Stimulated activated CD4-positive, alpha-beta T cell treated with anti-CD3 and anti-CD28 coated beads, Interleukin-2, amount 100 ng/mL, for 24 hours (primary cell): Measurements from ENCODE around the gene NSUN2.
"Not testable (repeated sequence)": the region's sequence is repeated elsewhere in the genome, so short reads cannot be mapped to it uniquely, and the experiment has no call there.

Experiments used
- DNase-seq, 2 donors: peaks; one replicate each; pipeline ENCODE4 v3.0.0-alpha.2; 2020

Gene NSUN2

GRCh38 chr5:6581559-6582426 lies 51.1 kb downstream of the NSUN2 start:
- no peak for DNase-seq

- no peak for DNase-seq
These were observed 51.8 kb downstream of the NSUN2 start for GRCh38 chr5:6581090-6581489.

- DNase-seq = no peak
These were observed 53.3 kb downstream of the NSUN2 start for GRCh38 chr5:6579535-6579934.

- DNase-seq = no peak
These were observed 54.0 kb downstream of the NSUN2 start for GRCh38 chr5:6578676-6579343.

GRCh38 chr5:6576861-6577501 lies 55.9 kb downstream of the NSUN2 start:
- DNase-seq = no peak

GRCh38 chr5:6574537-6575245 lies 58.2 kb downstream of the NSUN2 start:
- DNase-seq = no peak

GRCh38 chr5:6574111-6574510 lies 58.7 kb downstream of the NSUN2 start:
- DNase-seq = no peak

GRCh38 chr5:6573651-6574101 lies 59.2 kb downstream of the NSUN2 start:
- DNase-seq = no peak

GRCh38 chr5:6572825-6573380 lies 59.9 kb downstream of the NSUN2 start:
- DNase-seq = no peak

GRCh38 chr5:6572086-6572824 lies 60.6 kb downstream of the NSUN2 start:
- DNase-seq = no peak

- not testable (repeated sequence) for DNase-seq
These were observed 61.2 kb downstream of the NSUN2 start for GRCh38 chr5:6571607-6572006.

GRCh38 chr5:6570530-6570929 lies 62.3 kb downstream of the NSUN2 start:
- DNase-seq = no peak

- DNase-seq = no peak
These were observed 64.0 kb downstream of the NSUN2 start for GRCh38 chr5:6568889-6569288.

- DNase-seq = no peak
These were observed 64.5 kb downstream of the NSUN2 start for GRCh38 chr5:6568383-6568782.

GRCh38 chr5:6567835-6568234 lies 65.0 kb downstream of the NSUN2 start:
- no peak for DNase-seq

GRCh38 chr5:6567068-6567467 lies 65.8 kb downstream of the NSUN2 start:
- DNase-seq = no peak

GRCh38 chr5:6565492-6565891 lies 67.4 kb downstream of the NSUN2 start:
- no peak for DNase-seq

GRCh38 chr5:6557807-6558575 lies 74.9 kb downstream of the NSUN2 start:
- no peak for DNase-seq

GRCh38 chr5:6556802-6557102 lies 76.1 kb downstream of the NSUN2 start:
- DNase-seq = no peak

- DNase-seq = no peak
These were observed 76.6 kb downstream of the NSUN2 start for GRCh38 chr5:6556089-6556801.

GRCh38 chr5:6554812-6555211 lies 78.0 kb downstream of the NSUN2 start:
- no peak for DNase-seq
